ENCODE data around the gene CDH16.

- TF ChIP-seq, protein P1, sequence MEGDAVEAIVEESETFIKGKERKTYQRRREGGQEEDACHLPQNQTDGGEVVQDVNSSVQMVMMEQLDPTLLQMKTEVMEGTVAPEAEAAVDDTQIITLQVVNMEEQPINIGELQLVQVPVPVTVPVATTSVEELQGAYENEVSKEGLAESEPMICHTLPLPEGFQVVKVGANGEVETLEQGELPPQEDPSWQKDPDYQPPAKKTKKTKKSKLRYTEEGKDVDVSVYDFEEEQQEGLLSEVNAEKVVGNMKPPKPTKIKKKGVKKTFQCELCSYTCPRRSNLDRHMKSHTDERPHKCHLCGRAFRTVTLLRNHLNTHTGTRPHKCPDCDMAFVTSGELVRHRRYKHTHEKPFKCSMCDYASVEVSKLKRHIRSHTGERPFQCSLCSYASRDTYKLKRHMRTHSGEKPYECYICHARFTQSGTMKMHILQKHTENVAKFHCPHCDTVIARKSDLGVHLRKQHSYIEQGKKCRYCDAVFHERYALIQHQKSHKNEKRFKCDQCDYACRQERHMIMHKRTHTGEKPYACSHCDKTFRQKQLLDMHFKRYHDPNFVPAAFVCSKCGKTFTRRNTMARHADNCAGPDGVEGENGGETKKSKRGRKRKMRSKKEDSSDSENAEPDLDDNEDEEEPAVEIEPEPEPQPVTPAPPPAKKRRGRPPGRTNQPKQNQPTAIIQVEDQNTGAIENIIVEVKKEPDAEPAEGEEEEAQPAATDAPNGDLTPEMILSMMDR (IDR thresholded peaks at IDR 0.05): no peak
- no peak for TF ChIP-seq EZH2phosphoT487 (IDR thresholded peaks at IDR 0.05)
- TF ChIP-seq EZH2 (IDR thresholded peaks at IDR 0.05): no peak
Measured at GRCh38 chr16:66872559-66872942, 46.1 kb downstream of the CDH16 start.
